GM23248 (cell line): ENCODE results near the gene PAPPA.

ENCODE experiments used
- EZH2 ChIP-seq: fragments of 200-600 bp; sonication (generic); IDR thresholded peaks from 2 replicates; pipeline ENCODE4 v1.6.1; 2018; ENCODE audit warnings: antibody characterized with exemption, mild to moderate bottlenecking; ENCODE audit not compliant: insufficient read depth, poor library complexity, severe bottlenecking
- EZH2phosphoT487 ChIP-seq: fragments of 200-600 bp; sonication (generic); IDR thresholded peaks from 2 replicates; pipeline ENCODE4 v1.6.1; 2018; ENCODE audit warnings: antibody characterized with exemption, moderate library complexity, mild to moderate bottlenecking, low read depth; ENCODE audit not compliant: insufficient read depth

GRCh38 chr9:116383133-116383532, 229.5 kb downstream of the PAPPA start:
- TF ChIP-seq EZH2 (no peak), EZH2phosphoT487 (no peak)
